EL (cell line): ENCODE results near the gene PTPRK.

Experiments
- DNase-seq: peaks from one replicate; pipeline ENCODE4 v3.0.0-alpha.2; 2016

Gene PTPRK

DNA sequence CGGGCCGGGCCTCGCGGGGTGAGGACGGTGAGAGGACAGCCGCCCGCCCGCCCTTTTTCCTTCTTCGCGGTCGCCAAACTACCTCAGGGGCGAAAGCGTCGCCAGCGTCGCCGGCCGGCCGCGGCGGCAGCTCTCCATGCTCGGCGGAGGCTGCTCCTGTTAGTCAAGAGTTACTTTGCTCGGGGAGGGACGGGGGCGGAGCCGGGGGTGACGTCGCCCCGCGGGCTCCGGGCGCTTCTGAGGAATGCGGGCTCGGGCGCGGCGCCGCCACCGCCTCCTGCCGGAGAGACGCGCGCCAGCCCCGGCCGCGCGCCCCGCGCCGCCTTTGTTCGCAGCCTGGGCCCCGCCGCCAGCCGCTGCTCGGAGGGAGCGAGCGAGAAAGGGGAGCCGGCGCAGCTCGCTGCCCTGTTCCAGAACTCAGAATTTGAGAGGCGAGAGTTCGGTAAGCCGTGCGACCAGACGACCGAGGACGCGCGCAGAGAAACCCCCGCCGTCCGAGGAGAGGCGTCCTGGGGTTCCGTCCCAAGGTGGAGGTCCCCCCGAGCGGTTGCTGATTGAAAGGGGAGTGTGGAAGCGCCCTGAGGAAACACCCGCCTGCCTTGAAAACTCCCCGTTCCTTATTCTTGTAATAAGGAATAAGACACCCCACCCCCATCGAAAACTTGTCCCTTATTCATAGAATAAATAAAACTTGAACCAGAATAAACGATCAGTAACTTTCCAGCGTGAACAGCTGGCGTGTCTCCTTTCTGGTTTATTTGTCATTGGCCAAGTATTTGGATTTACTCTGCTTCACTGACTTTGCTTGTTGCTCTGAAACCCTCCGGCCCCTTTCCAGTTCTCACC is at the start of gene PTPRK:
TSS of gene PTPRK (minus strand) at position 164 of the 846 bp plus-strand sequence. CDS start 241 bp downstream, outside the sequence.
- DNase-seq, result peak; percentile 93

DNA sequence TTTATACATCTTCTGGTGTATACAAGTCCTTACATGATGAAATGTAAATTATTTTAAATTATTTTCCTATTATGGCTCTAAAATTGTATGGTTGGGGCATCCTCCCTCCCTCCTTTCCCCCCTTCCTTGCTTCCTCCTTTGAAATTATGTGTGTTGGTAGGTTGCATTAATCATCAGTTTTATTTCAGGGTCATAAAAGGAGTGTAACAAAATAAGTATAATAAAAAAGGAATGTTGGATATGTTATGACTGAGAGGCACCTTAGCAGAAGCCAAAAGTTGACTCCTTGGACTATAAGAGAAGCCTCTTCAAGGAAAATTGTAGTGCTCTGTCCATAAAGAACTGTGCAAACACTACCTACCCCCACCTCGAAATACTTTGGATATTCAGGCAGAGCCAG is 46.6 kb upstream of the PTPRK start:
- DNase-seq, result peak; percentile 61

- DNase-seq, result peak; percentile 18
These were observed 40.6 kb upstream of the PTPRK start for GRCh38 chr6:128560966-128561365.

GRCh38 chr6:128558924-128559323 is 38.5 kb upstream of the PTPRK start:
- DNase-seq, result no peak

GRCh38 chr6:128558021-128558420 is 37.6 kb upstream of the PTPRK start:
- no peak for DNase-seq

- no peak for DNase-seq
These were observed 36.7 kb upstream of the PTPRK start for GRCh38 chr6:128557081-128557480.

GRCh38 chr6:128554302-128554701 is 33.9 kb upstream of the PTPRK start:
- no peak for DNase-seq

- no peak for DNase-seq
These were observed 20.9 kb upstream of the PTPRK start for GRCh38 chr6:128541261-128541660.

DNA sequence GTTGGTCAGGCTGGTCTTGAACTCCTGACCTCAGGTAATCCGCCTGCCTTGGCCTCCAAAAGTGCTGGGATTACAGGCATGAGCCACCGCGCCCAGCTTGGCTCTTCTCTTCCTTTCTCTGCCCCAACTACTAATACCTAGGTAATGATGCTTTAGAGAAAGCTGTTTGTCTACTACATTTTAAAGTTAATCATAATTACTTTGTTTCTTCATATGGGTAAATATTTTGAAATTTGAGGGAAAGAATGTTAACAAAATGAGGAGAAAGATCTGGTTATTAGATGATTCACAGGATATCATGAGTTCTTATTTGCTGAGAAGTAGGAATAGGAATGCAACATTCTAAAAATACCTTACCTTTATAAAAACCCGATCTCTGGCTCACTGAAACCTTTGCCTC is 18.4 kb upstream of the PTPRK start:
- peak; percentile 12 for DNase-seq

- DNase-seq, result peak; percentile 21
These were observed 12.4 kb upstream of the PTPRK start for GRCh38 chr6:128532827-128533226.

DNA sequence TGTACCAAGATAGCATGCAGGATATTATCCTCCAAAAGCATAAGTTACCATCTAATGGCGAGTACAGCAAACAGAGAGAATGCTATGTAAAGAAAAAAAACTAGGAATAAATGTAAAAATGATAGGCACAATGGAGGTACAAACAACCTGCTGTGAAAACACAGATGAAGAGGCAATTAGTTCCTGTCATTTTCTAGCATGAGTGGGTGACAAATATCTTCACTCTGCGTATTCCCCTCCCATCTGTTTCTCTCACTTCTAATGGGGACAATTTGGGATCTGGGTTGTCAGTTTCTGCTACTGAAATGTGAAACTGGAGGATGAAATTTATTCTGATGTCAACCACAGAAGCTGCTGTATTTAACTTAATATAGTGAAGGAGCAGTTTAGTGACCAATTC is 11.7 kb upstream of the PTPRK start:
- DNase-seq, result no peak

- no peak for DNase-seq
These were observed 11.3 kb upstream of the PTPRK start for GRCh38 chr6:128531696-128532095.

- no peak for DNase-seq
These were observed 7.8 kb upstream of the PTPRK start for GRCh38 chr6:128528241-128528640.

GRCh38 chr6:128527375-128527774 is 7.0 kb upstream of the PTPRK start:
- DNase-seq, result no peak

DNA sequence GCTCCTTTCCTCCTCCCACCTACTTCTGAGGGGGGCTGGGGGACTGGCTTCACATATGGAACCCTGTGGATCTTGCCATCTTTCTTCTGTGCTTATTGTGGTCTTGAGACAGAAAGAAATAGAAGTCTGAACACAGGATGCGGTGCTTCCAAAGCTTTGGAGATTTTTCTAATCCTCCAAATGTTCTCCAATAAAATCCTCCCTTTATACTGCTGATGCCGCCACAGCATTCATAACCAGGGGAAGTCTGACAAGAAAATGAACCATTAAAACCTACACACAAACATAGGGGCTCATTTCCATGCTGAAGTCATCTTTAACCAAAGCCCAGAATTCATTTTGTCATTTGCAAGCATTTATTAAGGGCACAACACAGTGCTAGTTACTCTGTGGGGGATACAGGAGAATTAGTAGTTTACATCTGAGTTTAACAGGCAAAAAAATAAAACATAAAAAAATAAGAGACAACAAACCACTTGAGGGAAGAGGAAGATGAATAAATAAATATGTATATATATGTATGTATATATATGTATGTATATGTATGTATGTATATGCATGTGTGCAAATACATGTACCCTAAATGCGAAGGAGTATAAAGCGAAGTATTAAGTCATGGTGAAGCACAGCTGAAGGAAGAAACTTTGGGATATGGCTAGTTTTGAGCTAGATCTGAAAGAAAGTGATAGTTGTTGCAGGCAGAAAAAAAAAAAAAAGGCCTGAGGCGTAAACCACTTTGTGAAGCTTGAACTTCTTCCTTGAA is 5.9 kb upstream of the PTPRK start:
- no peak for DNase-seq

DNA sequence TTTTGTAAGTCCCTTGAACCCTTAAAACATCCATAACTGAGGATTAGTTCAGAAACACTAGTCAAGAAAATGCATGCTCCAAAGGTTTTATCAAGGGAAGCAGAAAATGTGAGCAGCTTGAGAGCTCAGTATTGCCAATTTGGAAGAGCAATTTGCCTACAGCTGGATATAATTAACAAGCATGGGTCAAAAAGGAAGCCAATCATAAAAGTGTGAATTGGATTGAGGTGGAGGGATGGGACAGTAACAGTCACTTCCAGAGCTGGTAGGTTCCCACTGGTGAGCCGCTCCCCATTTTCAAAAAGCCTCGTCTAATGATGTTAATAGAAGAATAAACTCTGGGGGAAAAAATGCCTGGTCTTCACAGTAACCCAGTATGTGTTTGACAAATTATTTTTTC is 5.0 kb upstream of the PTPRK start:
- no peak for DNase-seq

DNA sequence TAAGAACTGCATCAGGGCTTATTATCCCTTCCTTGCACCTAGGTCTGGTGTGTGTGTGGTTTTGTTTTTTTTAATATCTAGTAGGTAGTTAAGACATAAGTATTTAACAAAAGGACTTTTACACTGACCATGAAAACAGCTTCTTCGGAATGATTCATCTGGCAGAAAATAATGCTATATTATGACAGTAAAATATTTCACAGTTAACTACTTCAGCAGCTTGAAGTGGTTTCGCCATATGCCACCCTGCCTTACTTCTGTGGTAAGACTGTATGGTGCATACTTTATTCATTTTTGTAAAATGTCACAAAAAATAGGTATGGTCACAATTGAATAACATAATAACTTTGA is 858 bp upstream of the PTPRK start:
- no peak for DNase-seq

DNA sequence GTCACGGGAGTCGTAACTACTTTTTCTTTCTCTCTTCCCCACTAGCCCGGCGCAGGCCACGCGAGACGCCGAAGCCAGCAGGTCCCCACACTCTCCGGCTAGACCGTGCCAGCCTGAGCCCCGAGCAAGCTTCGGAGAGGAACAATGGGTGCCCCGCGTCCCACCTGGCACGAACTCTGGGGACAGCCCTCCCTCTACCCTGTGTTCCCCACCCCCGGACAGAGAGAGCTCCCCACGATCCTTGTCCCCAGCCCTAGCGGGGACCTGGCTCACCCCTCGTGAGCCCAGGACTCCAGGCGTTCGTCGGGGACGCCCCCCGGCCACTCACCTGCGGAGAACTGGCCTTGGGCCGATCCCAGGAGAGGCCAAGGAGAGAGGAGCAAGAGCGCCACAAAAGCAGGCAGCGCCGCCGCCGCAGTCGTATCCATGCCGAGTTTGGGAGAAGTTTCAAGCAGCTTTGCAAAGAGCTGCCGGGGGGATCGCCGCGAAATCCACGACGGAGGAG is 416 bp downstream of the PTPRK start:
- DNase-seq, result no peak

DNA sequence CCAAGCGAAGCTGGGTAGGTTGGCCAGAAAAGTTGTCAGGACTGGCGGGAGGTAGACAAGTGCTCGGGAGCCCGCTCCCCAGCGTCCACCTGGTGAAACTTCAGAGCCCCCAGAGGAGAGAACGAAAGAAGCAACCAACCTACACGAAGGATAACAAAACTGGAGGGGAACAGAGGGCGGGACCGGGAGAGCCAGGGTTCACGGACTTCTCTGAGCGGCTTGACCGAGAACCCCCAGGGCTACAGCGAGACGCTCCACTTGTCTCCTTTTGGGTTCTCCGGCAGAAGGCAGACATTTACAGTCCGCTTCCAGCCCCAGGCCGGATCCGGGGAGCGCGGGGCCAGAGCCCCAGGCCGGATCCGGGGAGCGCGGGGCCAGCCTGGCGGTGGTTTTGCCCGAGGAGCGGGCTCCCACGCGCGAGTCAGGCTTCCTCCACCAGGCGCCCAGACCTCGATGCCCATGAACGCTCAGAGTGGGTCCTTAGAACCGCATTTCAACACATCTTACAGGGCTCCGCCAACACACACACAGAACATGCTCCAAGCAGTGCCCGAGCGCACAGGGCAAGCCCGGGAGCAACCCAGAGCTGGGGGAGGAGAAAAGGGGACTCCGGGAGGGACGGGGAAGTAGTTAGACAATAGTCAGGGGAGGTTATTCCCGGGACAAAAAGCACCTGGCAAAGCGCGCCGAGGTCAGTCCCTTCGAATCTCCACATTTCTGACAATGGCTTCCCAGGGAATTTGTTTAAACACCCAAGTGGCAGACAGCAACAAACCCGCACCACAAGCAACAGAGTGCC is 1.1 kb downstream of the PTPRK start:
- peak; percentile 63 for DNase-seq

- no peak for DNase-seq
These were observed 1.8 kb downstream of the PTPRK start for GRCh38 chr6:128518434-128519131.

GRCh38 chr6:128517124-128517523 is 3.3 kb downstream of the PTPRK start:
- DNase-seq, result no peak

DNA sequence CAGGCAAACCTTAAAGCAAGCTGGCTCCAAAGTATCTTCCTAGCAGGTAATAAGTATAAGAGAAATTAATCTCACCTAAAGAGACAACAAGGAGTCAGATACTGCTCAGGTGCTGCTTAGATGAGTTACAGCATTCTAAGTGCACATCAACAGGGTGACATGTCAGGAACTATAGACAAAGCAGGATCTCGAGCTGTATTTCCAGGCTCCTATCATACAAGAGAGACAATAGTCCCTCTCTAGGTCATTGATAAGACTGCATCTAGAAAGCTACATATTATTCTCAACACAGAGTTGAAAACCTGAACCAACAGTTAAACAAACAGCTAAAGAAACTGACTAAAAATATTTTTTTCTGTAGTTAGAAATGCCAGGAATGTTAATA is 3.9 kb downstream of the PTPRK start:
- peak; percentile 35 for DNase-seq
